Measurements from ENCODE around the gene KCNMB3.

- TF ChIP-seq POLR2A (IDR thresholded peaks at IDR 0.05) (no peak), CTCF (IDR thresholded peaks at IDR 0.05) (no peak)
These were observed 27.2 kb upstream of the KCNMB3 start for GRCh38 chr3:179278151-179278550.
